Liver (tissue), 9 donors: ENCODE data around the gene NFAT5. TPM values are rescaled to one million over a fixed set of nuclear protein-coding genes. Genes with fewer than 3 reads are reported as not detected.

Experiments used
- DNase-seq: peaks from one replicate; pipeline ENCODE4 v3.0.0-alpha.2; 2017; ENCODE audit warnings: low spot score
- H3K27ac ChIP-seq, 2 donors: one replicate each; pipeline ENCODE4 v1.7.0; 2013; ENCODE audit warnings: inconsistent platforms in 2 of 2, low read length in 2 of 2, control low read depth in 1 of 2, low read depth in 1 of 2, mild to moderate bottlenecking in 1 of 2
- H3K27me3 ChIP-seq, 4 donors: one replicate each; pipeline versions ENCODE4 v1.6.1 to v1.7.0; 2013; ENCODE audit warnings: low read length in 3 of 4, inconsistent platforms in 1 of 4, mild to moderate bottlenecking in 1 of 4, moderate library complexity in 1 of 4; ENCODE audit not compliant: control insufficient read depth in 4 of 4, insufficient read depth in 4 of 4
- H3K36me3 ChIP-seq, 4 donors: one replicate each; pipeline versions ENCODE4 v1.6.1 to v1.7.0; 2013; ENCODE audit warnings: low read length in 3 of 4, mild to moderate bottlenecking in 3 of 4, low read depth in 1 of 4, moderate library complexity in 1 of 4; ENCODE audit not compliant: control insufficient read depth in 4 of 4, insufficient read depth in 3 of 4
- H3K4me1 ChIP-seq, 4 donors: one replicate each; pipeline versions ENCODE4 v1.6.1 to v1.7.0; 2013; ENCODE audit warnings: low read length in 3 of 4, mild to moderate bottlenecking in 3 of 4, moderate library complexity in 1 of 4; ENCODE audit not compliant: control insufficient read depth in 4 of 4, insufficient read depth in 4 of 4
- H3K4me3 ChIP-seq, 3 donors: one replicate each; pipeline versions ENCODE4 v1.6.1 to v1.7.0; 2013; ENCODE audit warnings: low read length in 3 of 3, control low read depth in 1 of 3, low read depth in 1 of 3, mild to moderate bottlenecking in 1 of 3
- H3K9ac ChIP-seq, 2 donors: one replicate each; pipeline ENCODE4 v1.7.0; 2013; ENCODE audit warnings: low read length in 2 of 2, mild to moderate bottlenecking in 2 of 2, moderate library complexity in 2 of 2, control low read depth in 1 of 2, low read depth in 1 of 2
- H3K9me3 ChIP-seq, 4 donors: one replicate each; pipeline versions ENCODE4 v1.6.1 to v1.7.0; 2013; ENCODE audit warnings: low read length in 3 of 4; ENCODE audit not compliant: control insufficient read depth in 4 of 4
- EGR1 ChIP-seq, 2 donors: IDR thresholded peaks; 2 replicates each; pipeline ENCODE4 v1.6.1; 2016 to 2018; ENCODE audit warnings: antibody characterized with exemption in 2 of 2, low read depth in 2 of 2
- FOXA1 ChIP-seq: IDR thresholded peaks from 2 replicates; pipeline ENCODE4 v1.6.1; 2016; ENCODE audit warnings: antibody characterized with exemption
- FOXA2 ChIP-seq: IDR thresholded peaks from 2 replicates; pipeline ENCODE4 v1.6.1; 2016; ENCODE audit warnings: antibody characterized with exemption
- GABPA ChIP-seq, 2 donors: IDR thresholded peaks in 1 of 2; conservative IDR thresholded peaks in 1 of 2; 2 replicates each; pipeline ENCODE4 v1.6.1; 2016; ENCODE audit warnings: antibody characterized with exemption in 2 of 2, mild to moderate bottlenecking in 1 of 2, moderate library complexity in 1 of 2
- HNF4A ChIP-seq, 2 donors: conservative IDR thresholded peaks; 2 replicates each; pipeline ENCODE4 v1.6.1; 2016; ENCODE audit warnings: antibody characterized with exemption in 2 of 2, mild to moderate bottlenecking in 2 of 2
- HNF4G ChIP-seq: IDR thresholded peaks from 2 replicates; pipeline ENCODE4 v1.6.1; 2016; ENCODE audit warnings: antibody characterized with exemption
- JUND ChIP-seq, 2 donors: IDR thresholded peaks; 2 replicates each; pipeline ENCODE4 v1.6.1; 2016; ENCODE audit warnings: antibody characterized with exemption in 2 of 2
- NR2F2 ChIP-seq: IDR thresholded peaks from 2 replicates; pipeline ENCODE4 v1.6.1; 2016; ENCODE audit warnings: antibody characterized with exemption
- RAD21 ChIP-seq, 2 donors: IDR thresholded peaks; 2 replicates each; pipeline ENCODE4 v1.6.1; 2016; ENCODE audit warnings: antibody characterized with exemption in 2 of 2, mild to moderate bottlenecking in 2 of 2
- RXRA ChIP-seq, 2 donors: IDR thresholded peaks; 2 replicates each; pipeline ENCODE4 v1.6.1; 2017 to 2018; ENCODE audit warnings: antibody characterized with exemption in 2 of 2, mild to moderate bottlenecking in 1 of 2
- SP1 ChIP-seq: IDR thresholded peaks from 2 replicates; pipeline ENCODE4 v1.6.1; 2018; ENCODE audit warnings: antibody characterized with exemption, mild to moderate bottlenecking
- TAF1 ChIP-seq: conservative IDR thresholded peaks from 2 replicates; pipeline ENCODE4 v1.6.1; 2016; ENCODE audit warnings: antibody characterized with exemption, mild to moderate bottlenecking
- YY1 ChIP-seq: IDR thresholded peaks from 2 replicates; pipeline ENCODE4 v1.6.1; 2016; ENCODE audit warnings: antibody characterized with exemption, mild to moderate bottlenecking
- ZBTB33 ChIP-seq: IDR thresholded peaks from 2 replicates; pipeline ENCODE4 v1.6.1; 2016; ENCODE audit warnings: antibody characterized with exemption
- WGBS: extraction: QIAGEN DNeasy Blood & Tissue Kit; methylation state at CpG from one replicate; pipeline ENCODE4 v1.1.7; 2013; 5-methylcytosine and 5-hydroxymethylcytosine counted together
- polyA plus RNA-seq, 2 donors: library from polyadenylated mRNA; stranded (reverse) in 1 of 2; unstranded in 1 of 2; fragments of 200-250 nt in 1 of 2; fragments of >200 nt in 1 of 2; fragmentation: Nextera tagmentation in 1 of 2; extraction: Ambion mirVana in 1 of 2; gene quantifications; one replicate each; pipeline versions ENCODE4 v1.2.1 to v1.2.3, GENCODE V29; 2013 to 2015
- total RNA-seq, 2 donors: library from RNA; depleted of rRNA; stranded (reverse); fragments of >200 nt; gene quantifications; one replicate each; pipeline ENCODE4 v1.2.3, GENCODE V29; 2014
- TF ChIP-seq, protein P1 (sequence below): IDR thresholded peaks from 2 replicates; pipeline ENCODE4 v1.6.1; 2016; ENCODE audit warnings: antibody characterized with exemption, mild to moderate bottlenecking
- TF ChIP-seq, protein P2 (sequence below): IDR thresholded peaks from 2 replicates; pipeline ENCODE4 v1.6.1; 2016; ENCODE audit warnings: antibody characterized with exemption
- TF ChIP-seq, protein P3 (sequence below): fragments of 150-350 bp; IDR thresholded peaks from 2 replicates; pipeline ENCODE4 v1.5.1; 2017; ENCODE audit warnings: improper control_type of control experiment, low read depth, low read length; ENCODE audit not compliant: missing input control
- donor health status: healthy.
- donor health status: healthy.
- donor health status: healthy.
- donor health status: healthy.
- donor health status: healthy.

Gene NFAT5
- total and polyA plus RNA-seq, 4 donors: 1.5 to 21.0 (median 11.2) TPM

DNA sequence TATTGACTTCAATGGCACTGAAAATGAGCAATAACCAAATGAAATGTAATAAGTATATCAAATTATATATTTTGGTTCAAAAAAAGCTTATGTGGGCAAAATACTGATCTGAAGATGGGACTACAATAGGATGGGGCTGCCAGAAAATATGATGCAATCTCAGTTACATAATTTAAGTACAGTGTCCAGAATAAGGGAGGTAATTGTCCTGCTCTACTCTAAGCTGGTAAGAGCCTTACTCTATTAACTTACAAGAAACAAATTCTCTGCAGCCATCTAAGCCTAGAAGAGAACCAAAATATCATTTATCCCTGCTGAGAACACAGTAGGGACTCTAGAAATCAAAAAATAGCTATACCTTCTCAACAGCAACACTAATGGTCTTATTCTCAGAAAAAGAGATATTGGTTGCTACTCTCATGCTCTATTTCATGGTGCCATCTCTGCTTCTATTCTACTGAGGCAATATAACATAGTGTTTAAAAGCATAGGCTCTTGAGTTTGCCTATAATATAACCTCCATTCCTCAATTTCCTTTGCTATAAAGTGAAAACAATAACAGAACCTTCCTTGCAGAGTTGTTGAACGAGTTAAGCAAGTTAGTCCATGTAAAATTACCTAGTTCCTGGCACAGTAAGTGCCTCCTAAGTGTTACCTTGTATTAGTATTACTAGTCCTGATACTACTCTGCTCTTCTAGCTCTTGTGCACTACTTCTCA is 140.6 kb downstream of the NFAT5 start:
- Histone ChIP-seq H3K9ac (no peak overlapping the region), H3K9me3 (no peaks in the 10 kb centered on the region), H3K36me3 (peaks cover 0 to 6% (median 2%) of the 10 kb centered on the region in 4 donors), H3K4me3 (no peak overlapping the region), H3K27me3 (no peaks in the 10 kb centered on the region), H3K4me1 (peaks cover 0 to 2% (median 0%) of the 10 kb centered on the region in 4 donors), H3K27ac (no peak overlapping the region)
- TF ChIP-seq NR2F2 (no peak), FOXA1 (no peak), TAF1 (no peak), ZBTB33 (no peak), EGR1 (IDR thresholded peaks at IDR 0.05; ENCODE audit: low read depth in 2 of 2) (no peak), RXRA (IDR thresholded peaks at IDR 0.05) (no peak), HNF4A (conservative IDR thresholded peaks at IDR 0.05) (no peak)
- TF ChIP-seq, protein P1, sequence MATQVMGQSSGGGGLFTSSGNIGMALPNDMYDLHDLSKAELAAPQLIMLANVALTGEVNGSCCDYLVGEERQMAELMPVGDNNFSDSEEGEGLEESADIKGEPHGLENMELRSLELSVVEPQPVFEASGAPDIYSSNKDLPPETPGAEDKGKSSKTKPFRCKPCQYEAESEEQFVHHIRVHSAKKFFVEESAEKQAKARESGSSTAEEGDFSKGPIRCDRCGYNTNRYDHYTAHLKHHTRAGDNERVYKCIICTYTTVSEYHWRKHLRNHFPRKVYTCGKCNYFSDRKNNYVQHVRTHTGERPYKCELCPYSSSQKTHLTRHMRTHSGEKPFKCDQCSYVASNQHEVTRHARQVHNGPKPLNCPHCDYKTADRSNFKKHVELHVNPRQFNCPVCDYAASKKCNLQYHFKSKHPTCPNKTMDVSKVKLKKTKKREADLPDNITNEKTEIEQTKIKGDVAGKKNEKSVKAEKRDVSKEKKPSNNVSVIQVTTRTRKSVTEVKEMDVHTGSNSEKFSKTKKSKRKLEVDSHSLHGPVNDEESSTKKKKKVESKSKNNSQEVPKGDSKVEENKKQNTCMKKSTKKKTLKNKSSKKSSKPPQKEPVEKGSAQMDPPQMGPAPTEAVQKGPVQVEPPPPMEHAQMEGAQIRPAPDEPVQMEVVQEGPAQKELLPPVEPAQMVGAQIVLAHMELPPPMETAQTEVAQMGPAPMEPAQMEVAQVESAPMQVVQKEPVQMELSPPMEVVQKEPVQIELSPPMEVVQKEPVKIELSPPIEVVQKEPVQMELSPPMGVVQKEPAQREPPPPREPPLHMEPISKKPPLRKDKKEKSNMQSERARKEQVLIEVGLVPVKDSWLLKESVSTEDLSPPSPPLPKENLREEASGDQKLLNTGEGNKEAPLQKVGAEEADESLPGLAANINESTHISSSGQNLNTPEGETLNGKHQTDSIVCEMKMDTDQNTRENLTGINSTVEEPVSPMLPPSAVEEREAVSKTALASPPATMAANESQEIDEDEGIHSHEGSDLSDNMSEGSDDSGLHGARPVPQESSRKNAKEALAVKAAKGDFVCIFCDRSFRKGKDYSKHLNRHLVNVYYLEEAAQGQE: no peak
- TF ChIP-seq, protein P2, sequence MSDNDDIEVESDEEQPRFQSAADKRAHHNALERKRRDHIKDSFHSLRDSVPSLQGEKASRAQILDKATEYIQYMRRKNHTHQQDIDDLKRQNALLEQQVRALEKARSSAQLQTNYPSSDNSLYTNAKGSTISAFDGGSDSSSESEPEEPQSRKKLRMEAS: no peak
- 80% methylated on average over 1 of the region's 1 CpG for WGBS
- no peak for DNase-seq

GRCh38 chr16:69706975-69707340 is 141.2 kb downstream of the NFAT5 start:
- no peaks in the 10 kb centered on the region for H3K9me3 ChIP-seq
- no peak overlapping the region for H3K9ac ChIP-seq
- H3K4me1 ChIP-seq: peaks cover 0 to 2% (median 0%) of the 10 kb centered on the region in 4 donors
- WGBS: 94% methylated on average over 2 of the region's 2 CpGs
- no peak overlapping the region for H3K27ac ChIP-seq
- H3K36me3 ChIP-seq: peaks cover 0 to 4% (median 0%) of the 10 kb centered on the region in 4 donors
- no peaks in the 10 kb centered on the region for H3K27me3 ChIP-seq
- no peak for DNase-seq
- no peak overlapping the region for H3K4me3 ChIP-seq
- no peak for TF ChIP-seq JUND (IDR thresholded peaks at IDR 0.05)
- TF ChIP-seq, protein P1: no peak
- no peak for TF ChIP-seq GABPA (IDR thresholded peaks at IDR 0.05 in 1 of 2, conservative IDR thresholded peaks at IDR 0.05 in 1 of 2)
- TF ChIP-seq FOXA1: no peak
- no peak for TF ChIP-seq TAF1
- TF ChIP-seq HNF4G: no peak
- TF ChIP-seq, protein P3, sequence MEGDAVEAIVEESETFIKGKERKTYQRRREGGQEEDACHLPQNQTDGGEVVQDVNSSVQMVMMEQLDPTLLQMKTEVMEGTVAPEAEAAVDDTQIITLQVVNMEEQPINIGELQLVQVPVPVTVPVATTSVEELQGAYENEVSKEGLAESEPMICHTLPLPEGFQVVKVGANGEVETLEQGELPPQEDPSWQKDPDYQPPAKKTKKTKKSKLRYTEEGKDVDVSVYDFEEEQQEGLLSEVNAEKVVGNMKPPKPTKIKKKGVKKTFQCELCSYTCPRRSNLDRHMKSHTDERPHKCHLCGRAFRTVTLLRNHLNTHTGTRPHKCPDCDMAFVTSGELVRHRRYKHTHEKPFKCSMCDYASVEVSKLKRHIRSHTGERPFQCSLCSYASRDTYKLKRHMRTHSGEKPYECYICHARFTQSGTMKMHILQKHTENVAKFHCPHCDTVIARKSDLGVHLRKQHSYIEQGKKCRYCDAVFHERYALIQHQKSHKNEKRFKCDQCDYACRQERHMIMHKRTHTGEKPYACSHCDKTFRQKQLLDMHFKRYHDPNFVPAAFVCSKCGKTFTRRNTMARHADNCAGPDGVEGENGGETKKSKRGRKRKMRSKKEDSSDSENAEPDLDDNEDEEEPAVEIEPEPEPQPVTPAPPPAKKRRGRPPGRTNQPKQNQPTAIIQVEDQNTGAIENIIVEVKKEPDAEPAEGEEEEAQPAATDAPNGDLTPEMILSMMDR: no peak
- TF ChIP-seq, protein P2: no peak
- TF ChIP-seq RXRA (IDR thresholded peaks at IDR 0.05): no peak
- no peak for TF ChIP-seq FOXA2
- TF ChIP-seq NR2F2: no peak
- no peak for TF ChIP-seq SP1
- no peak for TF ChIP-seq ZBTB33
- TF ChIP-seq RAD21 (IDR thresholded peaks at IDR 0.05): no peak
- no peak for TF ChIP-seq HNF4A (conservative IDR thresholded peaks at IDR 0.05)
- no peak for TF ChIP-seq YY1
- TF ChIP-seq EGR1 (IDR thresholded peaks at IDR 0.05; ENCODE audit: low read depth in 2 of 2): no peak
